ENCODE results near the gene PANX3. TPM values are rescaled to one million over a fixed set of nuclear protein-coding genes. Genes with fewer than 3 reads are reported as not detected.

PANX3 gene
- total and polyA plus RNA-seq, 2 experiments from 2014 or later = 0.25 TPM; not detected in 1

Small RNA genes lying within 50 kb of the gene (small RNA-seq; reads per million reads assigned to genes)
- not detected for gene RNA5SP352

Other genes starting within 250 kb of the PANX3 start
- not detected in 2 replicates for gene OR8B2, start 226.9 kb upstream of the PANX3 start, total RNA-seq
- not detected in 2 replicates for gene OR8B2, start 226.9 kb upstream of the PANX3 start, polyA plus RNA-seq
- gene OR8B3, start 212.4 kb upstream of the PANX3 start, total RNA-seq = not detected in 2 replicates
- gene OR8B3, start 212.4 kb upstream of the PANX3 start, polyA plus RNA-seq = not detected in 2 replicates
- not detected in 2 replicates for gene OR8B4, start 186.6 kb upstream of the PANX3 start, total RNA-seq
- gene OR8B4, start 186.6 kb upstream of the PANX3 start, polyA plus RNA-seq = not detected in 2 replicates
- not detected in 2 replicates for gene OR8B8, start 165.7 kb upstream of the PANX3 start, total RNA-seq
- gene OR8B8, start 165.7 kb upstream of the PANX3 start, polyA plus RNA-seq = not detected in 2 replicates
- not detected in 2 replicates for gene OR8B12, start 67.8 kb upstream of the PANX3 start, total RNA-seq
- not detected in 2 replicates for gene OR8B12, start 67.8 kb upstream of the PANX3 start, polyA plus RNA-seq
- not detected in 2 replicates for gene OR8A1, start 41.4 kb upstream of the PANX3 start, total RNA-seq
- gene OR8A1, start 41.4 kb upstream of the PANX3 start, polyA plus RNA-seq = not detected in 2 replicates
- gene TBRG1, start 11.4 kb downstream of the PANX3 start, total RNA-seq = 34.6 and 41.4 TPM in 2 replicates
- 35.0 and 45.2 TPM in 2 replicates for gene TBRG1, start 11.4 kb downstream of the PANX3 start, polyA plus RNA-seq
- gene SIAE, start 62.3 kb downstream of the PANX3 start, total RNA-seq = 35.5 and 37.0 TPM in 2 replicates
- gene SIAE, start 62.3 kb downstream of the PANX3 start, polyA plus RNA-seq = 18.6 and 24.0 TPM in 2 replicates
- 5.8 and 7.2 TPM in 2 replicates for gene SPA17, start 62.5 kb downstream of the PANX3 start, total RNA-seq
- gene SPA17, start 62.5 kb downstream of the PANX3 start, polyA plus RNA-seq = 3.8 and 5.8 TPM in 2 replicates
- gene NRGN, start 128.5 kb downstream of the PANX3 start, total RNA-seq = not detected in 2 replicates
- gene NRGN, start 128.5 kb downstream of the PANX3 start, polyA plus RNA-seq = 1.1 and 1.2 TPM in 2 replicates
- gene VSIG2, start 140.8 kb downstream of the PANX3 start, total RNA-seq = 22.6 and 22.9 TPM in 2 replicates
- gene VSIG2, start 140.8 kb downstream of the PANX3 start, polyA plus RNA-seq = 34.3 and 38.9 TPM in 2 replicates
- 2.0 and 3.6 TPM in 2 replicates for gene ESAM, start 150.9 kb downstream of the PANX3 start, total RNA-seq
- 3.9 and 7.9 TPM in 2 replicates for gene ESAM, start 150.9 kb downstream of the PANX3 start, polyA plus RNA-seq
- 14.9 and 18.3 TPM in 2 replicates for gene MSANTD2, start 189.0 kb downstream of the PANX3 start, total RNA-seq
- gene MSANTD2, start 189.0 kb downstream of the PANX3 start, polyA plus RNA-seq = 10.8 and 11.2 TPM in 2 replicates

Data from hepatocyte (in vitro differentiated cells).